GM23338 (cell line): ENCODE data around the gene MPZL1. TPM values are rescaled to one million over a fixed set of nuclear protein-coding genes. Genes with fewer than 3 reads are reported as not detected.

Experiments
- ATAC-seq: fragments of 200-7000 bp; cut with Tn5 transposase; 3 replicates; pipeline ENCODE4 v1.9.1; 2020
- DNase-seq: peaks from one replicate; pipeline ENCODE4 v3.0.0-alpha.2; 2015; ENCODE audit warnings: low spot score
- H2AFZ ChIP-seq: fragments of 200-600 bp; sonication (generic); 2 replicates; pipeline ENCODE4 v1.8.0; 2016; ENCODE audit warnings: antibody characterized with exemption, mild to moderate bottlenecking, moderate library complexity
- H3F3A ChIP-seq: fragments of 200-600 bp; sonication (generic); replicated peaks from 2 replicates; pipeline ENCODE4 v1.8.0; 2017; ENCODE audit warnings: antibody characterized with exemption, mixed run types, low read depth
- H3K27ac ChIP-seq: fragments of 200-600 bp; sonication (generic); 2 replicates; pipeline ENCODE4 v1.6.1; 2016; ENCODE audit warnings: low read depth
- H3K27me3 ChIP-seq: fragments of 200-600 bp; sonication (generic); 2 replicates; pipeline ENCODE4 v1.8.0; 2016; ENCODE audit warnings: mild to moderate bottlenecking, mixed run types, moderate library complexity; ENCODE audit not compliant: insufficient read depth
- H3K36me3 ChIP-seq: fragments of 200-600 bp; sonication (generic); 2 replicates; pipeline ENCODE4 v1.8.0; 2016; ENCODE audit warnings: mild to moderate bottlenecking; ENCODE audit not compliant: insufficient read depth
- H3K4me1 ChIP-seq: fragments of 200-600 bp; sonication (generic); 2 replicates; pipeline ENCODE4 v1.8.0; 2016; ENCODE audit warnings: mild to moderate bottlenecking, moderate library complexity; ENCODE audit not compliant: insufficient read depth
- H3K4me2 ChIP-seq: fragments of 200-600 bp; sonication (generic); 2 replicates; pipeline ENCODE4 v1.7.1; 2017; ENCODE audit warnings: mixed run types
- H3K4me3 ChIP-seq: fragments of 200-600 bp; sonication (generic); 2 replicates; pipeline ENCODE4 v1.6.1; 2016; ENCODE audit warnings: mixed run types
- H3K79me2 ChIP-seq: fragments of 200-600 bp; sonication (generic); replicated peaks from 2 replicates; pipeline ENCODE4 v1.8.0; 2017; ENCODE audit warnings: mild to moderate bottlenecking; ENCODE audit not compliant: insufficient read depth
- H3K9me2 ChIP-seq: fragments of 200-600 bp; sonication (generic); 2 replicates; pipeline ENCODE4 v1.8.0; 2017; ENCODE audit not compliant: insufficient read depth
- H4K20me1 ChIP-seq: fragments of 200-600 bp; sonication (generic); replicated peaks from 2 replicates; pipeline ENCODE4 v1.8.0; 2017; ENCODE audit warnings: mild to moderate bottlenecking; ENCODE audit not compliant: insufficient read depth
- H3K27ac Mint-ChIP-seq: 2 replicates; pipeline ENCODE4 v1.8.0; 2020; ENCODE audit warnings: inconsistent platforms, mild to moderate bottlenecking, moderate library complexity, mixed read lengths
- H3K27me3 Mint-ChIP-seq: 3 replicates; pipeline ENCODE4 v1.8.0; 2022; ENCODE audit warnings: low read depth, mild to moderate bottlenecking, moderate library complexity, mixed read lengths, inconsistent platforms; ENCODE audit not compliant: insufficient read depth, poor library complexity
- H3K36me3 Mint-ChIP-seq: 3 replicates; pipeline ENCODE4 v1.8.0; 2021; ENCODE audit warnings: low read depth, mild to moderate bottlenecking, inconsistent platforms, moderate library complexity, mixed read lengths
- H3K4me1 Mint-ChIP-seq: 3 replicates; pipeline ENCODE4 v1.8.0; 2020; ENCODE audit warnings: mild to moderate bottlenecking, inconsistent platforms, mixed read lengths
- H3K4me3 Mint-ChIP-seq: 3 replicates; pipeline ENCODE4 v1.8.0; 2021; ENCODE audit warnings: moderate library complexity, mild to moderate bottlenecking, inconsistent platforms, mixed read lengths
- H3K9me3 Mint-ChIP-seq: 3 replicates; pipeline ENCODE4 v1.8.0; 2020; ENCODE audit warnings: moderate library complexity, mild to moderate bottlenecking, inconsistent platforms, mixed read lengths
- CREB1 ChIP-seq: fragments of 250-450 bp; sonication (Bioruptor Pico); IDR thresholded peaks from 2 replicates; pipeline ENCODE4 v1.5.0; 2020; ENCODE audit warnings: low read depth, mild to moderate bottlenecking, moderate library complexity
- CTCF ChIP-seq, 2 experiments: fragments of 200-600 bp in 1 of 2; sonication (generic) in 1 of 2; conservative IDR thresholded peaks; 2 replicates each; pipeline versions ENCODE4 v1.5.1 to v1.6.1; 2016 to 2017; ENCODE audit warnings: antibody characterized with exemption in 2 of 2, low read depth in 2 of 2, mild to moderate bottlenecking in 2 of 2, moderate library complexity in 1 of 2
- ETS1 ChIP-seq: IDR thresholded peaks from 2 replicates; pipeline ENCODE4 v1.6.1; 2016; ENCODE audit warnings: antibody characterized with exemption
- EZH2phosphoT487 ChIP-seq: fragments of 200-600 bp; sonication (generic); IDR thresholded peaks from one replicate; pipeline ENCODE4 v1.8.1; 2018; ENCODE audit warnings: antibody characterized with exemption; ENCODE audit not compliant: unreplicated experiment
- JUNB ChIP-seq: IDR thresholded peaks from one replicate; pipeline ENCODE4 v1.6.1; 2016; ENCODE audit warnings: antibody characterized with exemption; ENCODE audit not compliant: unreplicated experiment
- POLR2AphosphoS5 ChIP-seq: IDR thresholded peaks from 2 replicates; pipeline ENCODE4 v1.6.1; 2016; ENCODE audit warnings: antibody characterized with exemption, low read depth
- REST ChIP-seq: IDR thresholded peaks from one replicate; pipeline ENCODE4 v1.6.1; 2018; ENCODE audit warnings: antibody characterized with exemption; ENCODE audit not compliant: unreplicated experiment
- STAT1 ChIP-seq: IDR thresholded peaks from one replicate; pipeline ENCODE4 v1.6.1; 2016; ENCODE audit warnings: antibody characterized with exemption; ENCODE audit not compliant: unreplicated experiment
- ZNF114 ChIP-seq: fragments of 250-450 bp; sonication (Bioruptor Pico); IDR thresholded peaks from 2 replicates; pipeline ENCODE4 v1.5.0; 2020; ENCODE audit warnings: mild to moderate bottlenecking, moderate library complexity
- ZNF331 ChIP-seq: fragments of 250-450 bp; sonication (Bioruptor Pico); IDR thresholded peaks from 2 replicates; pipeline ENCODE4 v1.5.0; 2020; ENCODE audit warnings: low read depth, mild to moderate bottlenecking, moderate library complexity
- ZNF462 ChIP-seq: fragments of 250-450 bp; sonication (Bioruptor Pico); IDR thresholded peaks from 2 replicates; pipeline ENCODE4 v1.5.0; 2020; ENCODE audit warnings: mild to moderate bottlenecking, moderate library complexity
- polyA plus RNA-seq: library from polyadenylated mRNA; unstranded; fragments of >200 nt; fragmentation: Nextera tagmentation; extraction: Ambion mirVana; gene quantifications from 2 replicates; pipeline ENCODE4 v1.2.1, GENCODE V29; 2016
- total RNA-seq: library from RNA; depleted of rRNA; stranded (reverse); fragments of >200 nt; shearing (Covaris generic); gene quantifications from 2 replicates; pipeline ENCODE4 v1.2.3, GENCODE V29; 2014

MPZL1 gene
- total and polyA plus RNA-seq, 2 experiments from 2014 or later: 35.1 to 85.1 TPM

GRCh38 chr1:167800251-167800650 is 78.5 kb downstream of the MPZL1 start:
- TF ChIP-seq JUNB (no peak), ZNF462 (CRISPR knock-in tag) (no peak), POLR2AphosphoS5 (no peak), REST (no peak), EZH2phosphoT487 (no peak), ZNF114 (CRISPR knock-in tag) (no peak), CREB1 (CRISPR knock-in tag) (no peak), ZNF331 (CRISPR knock-in tag) (no peak), CTCF (conservative IDR thresholded peaks at IDR 0.05; ENCODE audit: low read depth in 2 of 2) (no peak), ETS1 (no peak), STAT1 (no peak)
- H3K36me3 ChIP-seq: 0 out of 2 replicates have a peak, but pooled peaks cover 3% of the 10 kb centered on the region

More at GRCh38 chr1:167800251-167800650, 78.5 kb downstream of the MPZL1 start:
- peaks cover 15% of the 10 kb centered on the region for H3K4me1 Mint-ChIP-seq
- Histone ChIP-seq H3K27me3 (no peaks in the 10 kb centered on the region), H3K4me3 (no peak overlapping the region), H3F3A (0 out of 2 replicates have a peak, but pooled peaks cover 2% of the 10 kb centered on the region), H3K9me2 (peaks cover 5% of the 10 kb centered on the region; the same call in 1 of the 2 replicates), H4K20me1 (no peaks in the 10 kb centered on the region), H2AFZ (no peak overlapping the region), H3K79me2 (no peaks in the 10 kb centered on the region), H3K27ac (0 out of 2 replicates have a peak overlapping the region, but pooled peaks have one; percentile 9), H3K4me1 (peaks cover 16% of the 10 kb centered on the region), H3K4me2 (no peak overlapping the region)
- H3K36me3 Mint-ChIP-seq: peaks cover 15% of the 10 kb centered on the region
- H3K4me3 Mint-ChIP-seq: no peak overlapping the region
- H3K27ac Mint-ChIP-seq: no peak overlapping the region
- peaks cover 21% of the 10 kb centered on the region for H3K9me3 Mint-ChIP-seq
- no peak for ATAC-seq
- H3K27me3 Mint-ChIP-seq: peaks cover 8% of the 10 kb centered on the region
- DNase-seq: no peak
